Measurements from ENCODE around the gene GNG10. TPM values are rescaled to one million over a fixed set of nuclear protein-coding genes. Genes with fewer than 3 reads are reported as not detected.

GNG10 gene
- total and polyA plus RNA-seq, 2 of the 4 experiments (the other 2 are of a cell fraction), result 48.8 to 72.7 TPM

DNA sequence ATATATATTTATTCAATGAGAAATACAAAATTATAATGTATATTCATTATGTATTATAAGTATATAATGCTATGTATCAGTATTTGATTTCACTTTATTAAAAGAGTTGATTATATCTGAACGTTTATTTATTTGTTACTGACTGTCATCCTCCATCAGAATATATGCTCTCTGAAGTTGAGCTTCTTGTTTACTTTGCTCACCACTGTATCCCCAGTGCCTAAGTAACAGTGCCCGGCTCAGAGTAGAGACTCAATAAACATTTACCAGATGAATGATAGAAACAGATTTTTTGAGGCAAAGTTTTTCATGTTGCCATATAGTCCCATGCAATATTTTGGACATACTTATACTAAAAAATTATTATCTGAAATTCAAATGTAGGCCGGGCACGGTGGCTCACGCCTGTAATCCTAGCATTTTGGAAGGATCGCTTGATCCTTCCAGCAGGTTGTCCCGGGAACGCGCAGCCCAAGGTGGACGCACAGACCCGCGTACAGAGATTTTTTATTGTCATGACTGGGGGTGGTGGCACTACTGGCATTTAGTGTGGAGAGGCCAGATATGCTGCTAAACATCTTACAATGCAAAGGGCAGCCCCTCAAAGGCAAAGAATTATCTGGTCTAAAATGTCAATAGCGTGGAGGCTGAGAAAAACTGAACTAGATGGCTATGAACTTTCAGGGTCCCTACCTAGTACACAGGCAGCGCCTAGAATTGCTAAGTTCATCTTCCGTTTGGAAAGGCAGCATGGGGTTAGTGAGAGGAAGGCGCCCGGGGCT lies 31.0 kb upstream of the GNG10 start:
- H2BK120ac ChIP-seq (ENCODE audit: low read depth, low read length), result peak overlapping the region; percentile 57
- ChIA-PET CTCF (interaction anchor here (0.6 kb wide), 1 partner anchor 16 kb away, joined by 3 read pairs; no protein-coding TSS in a partner anchor), POLR2A (ENCODE audit: unreplicated experiment) (interaction anchor here (0.7 kb wide), 1 partner anchor 694 kb away, joined by 3 read pairs; no protein-coding TSS in a partner anchor)
- H3K9ac ChIP-seq (ENCODE audit: low read depth, low read length), result peak overlapping the region; percentile 49
- peak overlapping the region; percentile 61; the same call in 1 of the 2 replicates for H4K91ac ChIP-seq (ENCODE audit: insufficient read depth, low read depth, low read length)
- H3K4me2 ChIP-seq (ENCODE audit: low read depth, low read length), result peak overlapping the region; percentile 81
- intact Hi-C loops (cut with micrococcal nuclease) (loop anchor here (10.0 kb wide), 1 partner anchor 444 kb away; no protein-coding TSS in a partner anchor), dilution Hi-C loops (cut with HindIII; ENCODE audit: low sequenced_read_pairs, unreplicated experiment) (no loop called here), in situ Hi-C loops (cut with MboI; ENCODE audit: low sequenced_read_pairs) (no loop called here)
- no peak overlapping the region; the same call in 2 of the 3 replicates for H2BK15ac ChIP-seq (ENCODE audit: low read depth, low read length)
- WGBS, 2 experiments (ENCODE audit: extremely low coverage in 2 of 2, insufficient read length in 1 of 2), result 2% methylated on average over 5 of the region's 17 CpGs; no CpG with 5 or more reads in 1 of the 2 experiments
- DNase-seq (no peak), ATAC-seq (ENCODE audit: low read depth) (peak; percentile 40)
- H2BK20ac ChIP-seq (ENCODE audit: low read depth, low read length), result no peak overlapping the region
- no peak overlapping the region for H2AK5ac ChIP-seq (ENCODE audit: low read depth, low read length)
- peak overlapping the region; percentile 73; the same call in 1 of the 2 replicates for H3K14ac ChIP-seq (replicated peaks; ENCODE audit: low read depth, low read length)
- no peaks in the 10 kb centered on the region for H3K27me3 ChIP-seq (ENCODE audit: control insufficient read depth, insufficient read depth, low read length)
- no peaks in the 10 kb centered on the region for H3K9me3 ChIP-seq (ENCODE audit: control insufficient read depth, insufficient read depth, low read length)
- H3K4ac ChIP-seq (ENCODE audit: low read depth, low read length), result peak overlapping the region; percentile 76; the same call in 1 of the 2 replicates
- no peaks in the 10 kb centered on the region for H3K36me3 ChIP-seq (ENCODE audit: control insufficient read depth, insufficient read depth, low read length)
- no peak overlapping the region for H3K18ac ChIP-seq (ENCODE audit: low read depth, low read length)
- peaks cover 1% of the 10 kb centered on the region; the same call in 1 of the 2 replicates for H3K4me1 ChIP-seq (ENCODE audit: control insufficient read depth, insufficient read depth, low read length)
- peak overlapping the region; percentile 37; the same call in 1 of the 2 replicates for H3K56ac ChIP-seq (ENCODE audit: extremely low read depth, insufficient read depth, low read length)
- BruUV-seq (replicated peaks), result no TSS peak
- H3K27ac ChIP-seq (ENCODE audit: insufficient read depth, low read length), result peak overlapping the region; percentile 52
- peaks cover 29% of the 10 kb centered on the region; the same call in 1 of the 2 replicates for H4K20me1 ChIP-seq (ENCODE audit: insufficient read depth, low read length)
- H4K5ac ChIP-seq (ENCODE audit: low read depth, low read length), result peak overlapping the region; percentile 81
- H3K9me1 ChIP-seq (ENCODE audit: insufficient read depth, low read length), result 0 out of 2 replicates have a peak, but pooled peaks cover 9% of the 10 kb centered on the region
- H3K4me3 ChIP-seq (ENCODE audit: insufficient read depth, low read depth, low read length), result peak overlapping the region; percentile 70
- H2AFZ ChIP-seq (replicated peaks; ENCODE audit: low read length, poor library complexity), result peak overlapping the region; percentile 98
- peak overlapping the region; percentile 89 for H3K23ac ChIP-seq (ENCODE audit: low read depth, low read length)
- H2AK9ac ChIP-seq (replicated peaks; ENCODE audit: low read depth, low read length, poor library complexity), result no peak overlapping the region
- no peak for TF ChIP-seq RCOR1 (IDR thresholded peaks at IDR 0.05; ENCODE audit: insufficient replicate concordance, low read length)
- peak overlapping the region; percentile 64 to 96 for H4K8ac ChIP-seq (ENCODE audit: low read depth in 2 of 2, low read length in 2 of 2)
- H3K79me1 ChIP-seq (ENCODE audit: low read depth in 1 of 2, low read length in 2 of 2), result peaks cover 6 to 45% of the 10 kb centered on the region in 2 experiments
- peak overlapping the region; percentile 35 for H2BK5ac ChIP-seq (ENCODE audit: low read depth, low read length, poor library complexity, severe bottlenecking)

All from IMR-90 (cell line).